ENCODE measurements around the gene PSTPIP1.
A peak's percentile ranks its signal among the peaks of the same experiment; 100 is the strongest.

The PSTPIP1 gene

GRCh38 chr15:76972389-76973361 is 22.3 kb upstream of the PSTPIP1 start:
- in situ Hi-C loops (cut with MboI; ENCODE audit: low pct_unique_long_range_greater_than_20kb, low sequenced_read_pairs, unreplicated experiment), result no loop called here
- no peak for TF ChIP-seq CTCF (IDR thresholded peaks at IDR 0.05; ENCODE audit: extremely low read depth, insufficient read depth, missing control alignments)
- no peak for DNase-seq (ENCODE audit: low spot score)

GRCh38 chr15:76973362-76973743 is 21.6 kb upstream of the PSTPIP1 start:
- TF ChIP-seq CTCF (IDR thresholded peaks at IDR 0.05; ENCODE audit: extremely low read depth, insufficient read depth, missing control alignments), result peak; percentile 82
- peak; percentile 56 for DNase-seq (ENCODE audit: low spot score)
- in situ Hi-C loops (cut with MboI; ENCODE audit: low pct_unique_long_range_greater_than_20kb, low sequenced_read_pairs, unreplicated experiment), result no loop called here

DNA sequence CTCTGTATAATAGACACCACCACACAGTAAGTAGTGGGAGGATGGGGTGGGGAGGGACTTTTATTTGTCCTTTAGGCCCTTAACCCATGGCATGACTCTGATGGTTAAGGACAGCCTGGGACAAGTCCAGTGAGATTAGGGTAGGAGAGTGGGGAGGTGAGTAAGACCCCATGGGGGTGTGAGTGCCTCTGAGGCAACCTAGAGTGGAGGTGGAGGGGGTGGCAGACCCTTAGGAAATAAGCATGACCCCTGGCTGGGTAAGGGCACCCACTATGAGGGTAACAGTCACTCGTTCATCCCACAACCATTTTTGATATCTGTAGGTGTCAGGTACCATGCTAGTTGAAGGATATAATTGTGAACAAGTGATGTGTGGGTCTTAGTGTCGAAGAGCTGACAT is 21.0 kb upstream of the PSTPIP1 start:
- DNase-seq (ENCODE audit: low spot score), result no peak
- TF ChIP-seq CTCF (IDR thresholded peaks at IDR 0.05; ENCODE audit: extremely low read depth, insufficient read depth, missing control alignments), result no peak
- in situ Hi-C loops (cut with MboI; ENCODE audit: low pct_unique_long_range_greater_than_20kb, low sequenced_read_pairs, unreplicated experiment), result no loop called here

- no peak for TF ChIP-seq CTCF (IDR thresholded peaks at IDR 0.05; ENCODE audit: extremely low read depth, insufficient read depth, missing control alignments)
- DNase-seq (ENCODE audit: low spot score), result no peak
- in situ Hi-C loops (cut with MboI; ENCODE audit: low pct_unique_long_range_greater_than_20kb, low sequenced_read_pairs, unreplicated experiment), result no loop called here
Observed at GRCh38 chr15:76974456-76975036, 20.4 kb upstream of the PSTPIP1 start.

- TF ChIP-seq CTCF (IDR thresholded peaks at IDR 0.05; ENCODE audit: extremely low read depth, insufficient read depth, missing control alignments), result no peak
- no peak for DNase-seq (ENCODE audit: low spot score)
- in situ Hi-C loops (cut with MboI; ENCODE audit: low pct_unique_long_range_greater_than_20kb, low sequenced_read_pairs, unreplicated experiment), result no loop called here
Observed at GRCh38 chr15:76976141-76976540, 18.8 kb upstream of the PSTPIP1 start.

DNA sequence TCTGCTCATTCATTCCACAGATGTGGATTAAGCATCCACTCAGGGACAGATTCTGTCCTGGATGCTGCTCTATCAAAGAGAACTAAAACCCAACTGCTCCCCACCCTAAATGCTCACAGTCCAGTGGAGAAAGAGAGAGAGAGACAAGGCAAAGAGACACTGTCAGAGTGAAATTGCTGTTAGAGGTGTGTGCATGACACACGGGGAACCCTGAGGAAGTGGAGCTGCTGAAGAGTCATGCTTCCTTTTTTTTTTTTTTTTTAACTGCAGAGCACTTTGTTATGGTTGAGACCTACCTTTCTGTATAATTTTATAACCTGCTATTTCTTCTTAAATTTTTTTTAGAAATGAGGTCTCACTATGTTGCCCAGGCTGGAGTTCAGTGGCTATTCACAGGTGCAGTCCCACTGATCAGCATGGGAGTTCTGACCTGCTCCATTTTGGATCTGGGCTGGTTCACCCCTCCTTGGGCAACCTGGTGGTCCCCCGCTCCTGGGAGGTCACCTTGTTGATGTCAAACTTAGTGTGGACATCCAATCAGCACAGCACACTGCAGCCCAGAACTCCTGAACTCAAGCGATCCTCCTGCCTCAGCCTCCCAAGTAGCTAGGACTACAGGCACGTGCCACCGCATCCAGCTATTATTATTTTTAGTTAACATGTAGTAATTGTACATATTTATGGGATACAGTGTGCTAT is 18.2 kb upstream of the PSTPIP1 start:
- TF ChIP-seq CTCF (IDR thresholded peaks at IDR 0.05; ENCODE audit: extremely low read depth, insufficient read depth, missing control alignments), result no peak
- in situ Hi-C loops (cut with MboI; ENCODE audit: low pct_unique_long_range_greater_than_20kb, low sequenced_read_pairs, unreplicated experiment), result no loop called here
- DNase-seq (ENCODE audit: low spot score), result no peak
